Keratinocyte (primary cell): ENCODE results near the gene HPCAL4. TPM values are rescaled to one million over a fixed set of nuclear protein-coding genes. Genes with fewer than 3 reads are reported as not detected.

Experiments used
- DNase-seq: peaks from one replicate; pipeline ENCODE4 v3.0.0-alpha.2; 2011; ENCODE audit warnings: low read depth, missing footprints, low spot score
- FAIRE-seq: peaks from 2 replicates; lab custom pipeline; 2011; peaks lifted over from hg19 to GRCh38; lab: Jason Lieb, UNC
- H2AFZ ChIP-seq: 2 replicates; pipeline ENCODE4 v1.6.0; 2012; ENCODE audit warnings: low read length, control low read depth, inconsistent platforms; ENCODE audit not compliant: control insufficient read depth
- H3K27ac ChIP-seq: 2 replicates; pipeline ENCODE4 v1.5.1; 2011; ENCODE audit warnings: low read length; ENCODE audit not compliant: control insufficient read depth, insufficient read depth
- H3K27me3 ChIP-seq: 3 replicates; pipeline ENCODE4 v1.6.0; 2011; ENCODE audit warnings: low read length; ENCODE audit not compliant: control insufficient read depth, insufficient read depth; ENCODE audit errors: extremely low read depth
- H3K36me3 ChIP-seq, 2 experiments: 2 replicates in 1 of 2; 3 replicates in 1 of 2; pipeline ENCODE4 v1.5.1; 2011; ENCODE audit warnings: low read length in 2 of 2, mild to moderate bottlenecking in 1 of 2; ENCODE audit not compliant: control insufficient read depth in 2 of 2, insufficient read depth in 2 of 2; ENCODE audit errors: extremely low read depth in 1 of 2
- H3K4me1 ChIP-seq: 3 replicates; pipeline ENCODE4 v1.5.1; 2011; ENCODE audit warnings: low read length; ENCODE audit not compliant: control insufficient read depth, insufficient read depth; ENCODE audit errors: extremely low read depth
- H3K4me2 ChIP-seq: 3 replicates; pipeline ENCODE4 v1.6.0; 2011; ENCODE audit warnings: low read depth, low read length; ENCODE audit not compliant: control insufficient read depth, insufficient read depth; ENCODE audit errors: extremely low read depth
- H3K4me3 ChIP-seq, 3 experiments: fragments of 200-600 bp in 1 of 3; sonication (generic) in 1 of 3; 2 replicates in 2 of 3; 3 replicates in 1 of 3; pipeline ENCODE4 v1.5.1; 2011 to 2016; ENCODE audit warnings: low read length in 3 of 3, mild to moderate bottlenecking in 3 of 3, control low read depth in 2 of 3, inconsistent platforms in 1 of 3, low read depth in 1 of 3, mixed read lengths in 1 of 3, mixed run types in 1 of 3, moderate library complexity in 1 of 3; ENCODE audit not compliant: control insufficient read depth in 2 of 3, insufficient read depth in 2 of 3; ENCODE audit errors: extremely low read depth in 1 of 3
- H3K79me2 ChIP-seq: 2 replicates; pipeline ENCODE4 v1.6.0; 2012; ENCODE audit warnings: low read length; ENCODE audit not compliant: control insufficient read depth, insufficient read depth
- H3K9ac ChIP-seq: 3 replicates; pipeline ENCODE4 v1.6.0; 2011; ENCODE audit warnings: low read length; ENCODE audit not compliant: control insufficient read depth, insufficient read depth; ENCODE audit errors: extremely low read depth
- H3K9me1 ChIP-seq: 3 replicates; pipeline ENCODE4 v1.6.0; 2011; ENCODE audit warnings: low read length; ENCODE audit not compliant: control insufficient read depth, insufficient read depth; ENCODE audit errors: extremely low read depth
- H3K9me3 ChIP-seq: 2 replicates; pipeline ENCODE4 v1.5.1; 2012; ENCODE audit warnings: low read depth, low read length; ENCODE audit not compliant: control insufficient read depth
- H4K20me1 ChIP-seq: 3 replicates; pipeline ENCODE4 v1.6.0; 2011; ENCODE audit warnings: low read length; ENCODE audit not compliant: control insufficient read depth, insufficient read depth; ENCODE audit errors: extremely low read depth
- EZH2 ChIP-seq: IDR thresholded peaks from one replicate; pipeline ENCODE4 v1.6.1; 2012; ENCODE audit warnings: inconsistent platforms, mild to moderate bottlenecking, low read length, moderate library complexity
- dilution Hi-C: fragments of 300-500 bp; cut with MboI; formaldehyde crosslinking; loops from one replicate; pipeline ENCODE4 v1.7.0; 2020; ENCODE audit warnings: low sequenced_read_pairs; ENCODE audit not compliant: extremely low pct_ligation_motif_present
- polyA plus RNA-seq, 5 experiments: library from polyadenylated mRNA; depleted of rRNA in 3 of 5; stranded (reverse) in 3 of 5; stranded (forward) in 1 of 5; unstranded in 1 of 5; fragments of >200 nt; gene quantifications; 1 replicate in 1 of 5; 2 replicates in 3 of 5; 3 replicates in 1 of 5; pipeline versions ENCODE4 v1.2.1 to v1.2.3, GENCODE V29; 2011 to 2012; ENCODE audit warnings: missing spikeins in 2 of 5, low read depth in 1 of 5, low replicate concordance in 1 of 5
- TF ChIP-seq, protein P1 (sequence below), 3 experiments: IDR thresholded peaks in 1 of 3; conservative IDR thresholded peaks in 1 of 3; optimal IDR thresholded peaks in 1 of 3; 2 replicates in 2 of 3; 3 replicates in 1 of 3; pipeline versions ENCODE3 to v1.5.1; 2011; ENCODE audit warnings: low read length in 3 of 3, mild to moderate bottlenecking in 3 of 3, moderate library complexity in 2 of 3, control low read depth in 1 of 3, inconsistent platforms in 1 of 3; ENCODE audit not compliant: insufficient read depth in 2 of 3; ENCODE audit errors: extremely low read depth in 1 of 3

Gene HPCAL4
- polyA plus RNA-seq, 1 donor (not counting 4 experiments of a cell fraction or from before 2014, with no cell fraction given): not detected

- Histone ChIP-seq H3K4me3 (no peak overlapping the region), H4K20me1 (no peaks in the 10 kb centered on the region), H3K27me3 (peaks cover 25% of the 10 kb centered on the region), H3K4me1 (no peaks in the 10 kb centered on the region), H3K9me3 (no peaks in the 10 kb centered on the region), H3K9me1 (no peaks in the 10 kb centered on the region), H3K9ac (no peak overlapping the region), H2AFZ (no peak overlapping the region), H3K79me2 (no peaks in the 10 kb centered on the region), H3K4me2 (no peak overlapping the region), H3K27ac (no peak overlapping the region), H3K36me3 (no peaks in the 10 kb centered on the region)
- TF ChIP-seq EZH2: no peak
- TF ChIP-seq, protein P1, sequence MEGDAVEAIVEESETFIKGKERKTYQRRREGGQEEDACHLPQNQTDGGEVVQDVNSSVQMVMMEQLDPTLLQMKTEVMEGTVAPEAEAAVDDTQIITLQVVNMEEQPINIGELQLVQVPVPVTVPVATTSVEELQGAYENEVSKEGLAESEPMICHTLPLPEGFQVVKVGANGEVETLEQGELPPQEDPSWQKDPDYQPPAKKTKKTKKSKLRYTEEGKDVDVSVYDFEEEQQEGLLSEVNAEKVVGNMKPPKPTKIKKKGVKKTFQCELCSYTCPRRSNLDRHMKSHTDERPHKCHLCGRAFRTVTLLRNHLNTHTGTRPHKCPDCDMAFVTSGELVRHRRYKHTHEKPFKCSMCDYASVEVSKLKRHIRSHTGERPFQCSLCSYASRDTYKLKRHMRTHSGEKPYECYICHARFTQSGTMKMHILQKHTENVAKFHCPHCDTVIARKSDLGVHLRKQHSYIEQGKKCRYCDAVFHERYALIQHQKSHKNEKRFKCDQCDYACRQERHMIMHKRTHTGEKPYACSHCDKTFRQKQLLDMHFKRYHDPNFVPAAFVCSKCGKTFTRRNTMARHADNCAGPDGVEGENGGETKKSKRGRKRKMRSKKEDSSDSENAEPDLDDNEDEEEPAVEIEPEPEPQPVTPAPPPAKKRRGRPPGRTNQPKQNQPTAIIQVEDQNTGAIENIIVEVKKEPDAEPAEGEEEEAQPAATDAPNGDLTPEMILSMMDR (optimal IDR thresholded peaks at IDR 0.05 in 1 of 3, IDR thresholded peaks at IDR 0.05 in 1 of 3, conservative IDR thresholded peaks at IDR 0.05 in 1 of 3; ENCODE audit: extremely low read depth in 1 of 3, insufficient read depth in 2 of 3, low read length in 3 of 3): no peak
- DNase-seq (no peak), FAIRE-seq (no peak)
- dilution Hi-C loops: no loop called here
Measured at GRCh38 chr1:39729842-39730241, 38.6 kb upstream of the HPCAL4 start.

- Histone ChIP-seq H3K36me3 (no peaks in the 10 kb centered on the region), H3K4me2 (no peak overlapping the region), H3K9ac (no peak overlapping the region), H3K4me1 (no peaks in the 10 kb centered on the region), H3K9me1 (no peaks in the 10 kb centered on the region), H2AFZ (no peak overlapping the region), H3K79me2 (no peaks in the 10 kb centered on the region), H3K4me3 (no peak overlapping the region), H3K27me3 (peaks cover 25% of the 10 kb centered on the region), H3K27ac (no peak overlapping the region), H3K9me3 (no peaks in the 10 kb centered on the region), H4K20me1 (no peaks in the 10 kb centered on the region)
- dilution Hi-C loops: no loop called here
- FAIRE-seq: no peak
- TF ChIP-seq, protein P1 (optimal IDR thresholded peaks at IDR 0.05 in 1 of 3, IDR thresholded peaks at IDR 0.05 in 1 of 3, conservative IDR thresholded peaks at IDR 0.05 in 1 of 3; ENCODE audit: extremely low read depth in 1 of 3, insufficient read depth in 2 of 3, low read length in 3 of 3): no peak
- TF ChIP-seq EZH2: no peak
- no peak for DNase-seq
Measured at GRCh38 chr1:39729030-39729429, 37.8 kb upstream of the HPCAL4 start.
